H9 (cell line): ENCODE measurements around the gene CHAF1B. TPM values are rescaled to one million over a fixed set of nuclear protein-coding genes. Genes with fewer than 3 reads are reported as not detected.

Source experiments
- DNase-seq: peaks from one replicate; pipeline ENCODE4 v3.0.0-alpha.2; 2017
- H2AFZ ChIP-seq: one replicate; pipeline ENCODE4 v1.6.1; 2013; ENCODE audit warnings: mild to moderate bottlenecking, low read length, control low read depth, moderate library complexity
- H2AK5ac ChIP-seq: 2 replicates; pipeline ENCODE4 v1.6.1; 2013; ENCODE audit warnings: low read length, control low read depth, mixed read lengths; ENCODE audit not compliant: insufficient read length
- H2BK120ac ChIP-seq: one replicate; pipeline ENCODE4 v1.6.1; 2013; ENCODE audit warnings: low read depth, mild to moderate bottlenecking, low read length, control low read depth, inconsistent platforms; ENCODE audit not compliant: poor library complexity, severe bottlenecking
- H2BK12ac ChIP-seq: 2 replicates; pipeline ENCODE4 v1.6.1; 2013; ENCODE audit warnings: low read length, control low read depth, mixed read lengths, low read depth; ENCODE audit not compliant: insufficient read length
- H2BK15ac ChIP-seq: 2 replicates; pipeline ENCODE4 v1.6.1; 2013; ENCODE audit warnings: low read depth, low read length, control low read depth
- H2BK20ac ChIP-seq: one replicate; pipeline ENCODE4 v1.6.1; 2013; ENCODE audit warnings: low read depth, mild to moderate bottlenecking, low read length, control low read depth, inconsistent platforms; ENCODE audit not compliant: poor library complexity, severe bottlenecking
- H2BK5ac ChIP-seq: 2 replicates; pipeline ENCODE4 v1.6.1; 2013; ENCODE audit warnings: low read length, control low read depth, mixed read lengths; ENCODE audit not compliant: insufficient read length
- H3K14ac ChIP-seq: 2 replicates; pipeline ENCODE4 v1.6.1; 2013; ENCODE audit warnings: low read length, control low read depth; ENCODE audit not compliant: insufficient read depth
- H3K18ac ChIP-seq: 2 replicates; pipeline ENCODE4 v1.6.1; 2013; ENCODE audit warnings: low read depth, mild to moderate bottlenecking, mixed read lengths, low read length, control low read depth; ENCODE audit not compliant: insufficient read length
- H3K23ac ChIP-seq: 2 replicates; pipeline ENCODE4 v1.6.1; 2013; ENCODE audit warnings: low read length, control low read depth, mixed read lengths, low read depth; ENCODE audit not compliant: insufficient read length
- H3K23me2 ChIP-seq: 2 replicates; pipeline ENCODE4 v1.6.1; 2013; ENCODE audit warnings: low read depth, mild to moderate bottlenecking, mixed read lengths, low read length, control low read depth; ENCODE audit not compliant: insufficient read length, poor library complexity, severe bottlenecking
- H3K27ac ChIP-seq: 2 replicates; pipeline ENCODE4 v1.5.1; 2013; ENCODE audit warnings: low read length, control low read depth, mixed read lengths, low read depth; ENCODE audit not compliant: insufficient read length
- H3K27me3 ChIP-seq: 2 replicates; pipeline ENCODE4 v1.6.1; 2013; ENCODE audit warnings: low read length, control low read depth, inconsistent platforms; ENCODE audit not compliant: insufficient read depth
- H3K4ac ChIP-seq: 2 replicates; pipeline ENCODE4 v1.6.1; 2013; ENCODE audit warnings: low read depth, mild to moderate bottlenecking, control low read depth, inconsistent platforms, low read length, moderate library complexity
- H3K4me1 ChIP-seq: 2 replicates; pipeline ENCODE4 v1.6.1; 2013; ENCODE audit warnings: low read length, control low read depth, inconsistent platforms; ENCODE audit not compliant: insufficient read depth
- H3K4me2 ChIP-seq: 2 replicates; pipeline ENCODE4 v1.6.1; 2013; ENCODE audit warnings: low read length, control low read depth, mixed read lengths; ENCODE audit not compliant: insufficient read length, insufficient read depth
- H3K56ac ChIP-seq: 2 replicates; pipeline ENCODE4 v1.6.1; 2013; ENCODE audit warnings: low read depth, mild to moderate bottlenecking, mixed read lengths, low read length, control low read depth; ENCODE audit not compliant: insufficient read length
- H3K79me1 ChIP-seq: 2 replicates; pipeline ENCODE4 v1.6.1; 2013; ENCODE audit warnings: low read depth, mild to moderate bottlenecking, moderate library complexity, low read length, control low read depth, inconsistent platforms; ENCODE audit not compliant: insufficient read depth, poor library complexity, severe bottlenecking
- H3K79me2 ChIP-seq: 2 replicates; pipeline ENCODE4 v1.6.1; 2013; ENCODE audit warnings: low read length, control low read depth, inconsistent platforms; ENCODE audit not compliant: insufficient read depth
- H3K9ac ChIP-seq: 2 replicates; pipeline ENCODE4 v1.6.1; 2013; ENCODE audit warnings: low read length, control low read depth, mixed read lengths; ENCODE audit not compliant: insufficient read length; ENCODE audit errors: extremely low read depth
- H3K9me3 ChIP-seq: one replicate; pipeline ENCODE4 v1.6.1; 2013; ENCODE audit warnings: low read depth, low read length, inconsistent platforms; ENCODE audit not compliant: control insufficient read depth
- H3T11ph ChIP-seq: one replicate; pipeline ENCODE4 v1.6.1; 2013; ENCODE audit warnings: mild to moderate bottlenecking, low read length, control low read depth, inconsistent platforms
- H4K20me1 ChIP-seq: one replicate; pipeline ENCODE4 v1.6.1; 2013; ENCODE audit not compliant: control insufficient read depth, insufficient read length, insufficient read depth
- H4K5ac ChIP-seq: 2 replicates; pipeline ENCODE4 v1.6.1; 2013; ENCODE audit warnings: low read depth, mild to moderate bottlenecking, mixed read lengths, low read length, control low read depth; ENCODE audit not compliant: insufficient read length
- H4K8ac ChIP-seq: replicated peaks from 2 replicates; pipeline ENCODE4 v1.6.1; 2013; ENCODE audit warnings: low read length, control low read depth, mixed read lengths, low read depth; ENCODE audit not compliant: insufficient read length
- H4K91ac ChIP-seq: 2 replicates; pipeline ENCODE4 v1.6.1; 2013; ENCODE audit warnings: low read depth, mild to moderate bottlenecking, moderate library complexity, mixed read lengths, low read length, control low read depth; ENCODE audit not compliant: insufficient read length
- H3K27ac Mint-ChIP-seq, 3 experiments: 2 replicates in 2 of 3; 3 replicates in 1 of 3; pipeline ENCODE4 v1.8.0; 2020 to 2021; ENCODE audit warnings: mixed read lengths in 3 of 3, mild to moderate bottlenecking in 1 of 3, moderate library complexity in 1 of 3
- H3K27me3 Mint-ChIP-seq: 2 replicates; pipeline ENCODE4 v1.8.0; 2021; ENCODE audit warnings: low read depth, mild to moderate bottlenecking, moderate library complexity, mixed read lengths
- H3K36me3 Mint-ChIP-seq, 3 experiments: 2 replicates in 2 of 3; 3 replicates in 1 of 3; pipeline ENCODE4 v1.8.0; 2020 to 2021; ENCODE audit warnings: low read depth in 3 of 3, mixed read lengths in 3 of 3; ENCODE audit not compliant: insufficient read depth in 1 of 3
- H3K4me1 Mint-ChIP-seq, 2 experiments: 2 replicates each; pipeline ENCODE4 v1.8.0; 2020; ENCODE audit warnings: mixed read lengths in 2 of 2
- H3K4me3 Mint-ChIP-seq, 2 experiments: 2 replicates in 1 of 2; 3 replicates in 1 of 2; pipeline ENCODE4 v1.8.0; 2020 to 2021; ENCODE audit warnings: mild to moderate bottlenecking in 2 of 2, mixed read lengths in 2 of 2, moderate library complexity in 1 of 2
- H3K9me3 Mint-ChIP-seq, 2 experiments: 2 replicates in 1 of 2; 3 replicates in 1 of 2; pipeline ENCODE4 v1.8.0; 2020; ENCODE audit warnings: mild to moderate bottlenecking in 2 of 2, mixed read lengths in 2 of 2, moderate library complexity in 1 of 2
- WGBS: extraction: QIAGEN DNeasy Blood & Tissue Kit; methylation state at CpG from one replicate; pipeline ENCODE4 v1.1.7; 2013; ENCODE audit warnings: missing lambda C conversion rate, low lambda C conversion rate, mixed read lengths; ENCODE audit not compliant: insufficient read length; ENCODE audit errors: extremely low coverage; 5-methylcytosine and 5-hydroxymethylcytosine counted together
- total RNA-seq: library from RNA; stranded (reverse); gene quantifications from 2 replicates; pipeline ENCODE4 v1.2.1, GENCODE V29; 2021
- TF ChIP-seq, protein P1 (sequence below): fragments of 200-600 bp; sonication (generic); conservative IDR thresholded peaks from 3 replicates; pipeline ENCODE4 v1.8.0; 2021; ENCODE audit warnings: antibody characterized with exemption, mild to moderate bottlenecking

Gene CHAF1B
- total RNA-seq, 1 experiment from 2014 or later = 19.3 TPM

DNA sequence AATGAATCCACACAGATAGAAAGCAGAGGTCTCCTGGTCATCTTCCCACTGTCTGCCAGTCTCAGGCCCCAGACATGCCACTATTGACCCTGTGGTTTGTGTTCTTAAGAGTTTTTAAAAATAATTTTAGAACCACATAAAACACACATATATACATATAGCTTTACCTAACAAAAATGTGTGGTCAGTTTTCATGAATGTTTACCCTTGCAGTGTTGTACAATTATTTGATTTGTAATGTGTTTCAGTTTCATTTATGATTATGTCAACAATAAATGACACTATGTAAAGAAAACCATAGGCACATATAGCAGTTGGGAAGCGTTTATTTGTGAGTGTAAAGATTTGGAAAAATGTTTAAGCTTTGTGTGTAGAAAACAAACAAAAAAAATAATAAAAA lies 17.1 kb downstream of the CHAF1B start:
- H3K56ac ChIP-seq = no peak overlapping the region
- no peak overlapping the region for H3K4me3 Mint-ChIP-seq
- no peaks in the 10 kb centered on the region for H3K27me3 Mint-ChIP-seq
- H3K27me3 ChIP-seq = no peaks in the 10 kb centered on the region
- H4K8ac ChIP-seq = no peak overlapping the region
- no peaks in the 10 kb centered on the region for H3K4me1 ChIP-seq
- H2BK5ac ChIP-seq = no peak overlapping the region
- H2BK120ac ChIP-seq = no peak overlapping the region
- no peaks in the 10 kb centered on the region for H3K4me1 Mint-ChIP-seq
- H2AFZ ChIP-seq = no peak overlapping the region
- H3K23ac ChIP-seq = no peak overlapping the region
- no peak overlapping the region for H3T11ph ChIP-seq
- H3K14ac ChIP-seq = no peak overlapping the region
- H2BK12ac ChIP-seq = no peak overlapping the region
- no peaks in the 10 kb centered on the region for H3K79me1 ChIP-seq
- no peak overlapping the region for H3K18ac ChIP-seq
- no peak overlapping the region for H3K4me2 ChIP-seq
- no peak overlapping the region for H3K27ac ChIP-seq
- TF ChIP-seq, protein P1, sequence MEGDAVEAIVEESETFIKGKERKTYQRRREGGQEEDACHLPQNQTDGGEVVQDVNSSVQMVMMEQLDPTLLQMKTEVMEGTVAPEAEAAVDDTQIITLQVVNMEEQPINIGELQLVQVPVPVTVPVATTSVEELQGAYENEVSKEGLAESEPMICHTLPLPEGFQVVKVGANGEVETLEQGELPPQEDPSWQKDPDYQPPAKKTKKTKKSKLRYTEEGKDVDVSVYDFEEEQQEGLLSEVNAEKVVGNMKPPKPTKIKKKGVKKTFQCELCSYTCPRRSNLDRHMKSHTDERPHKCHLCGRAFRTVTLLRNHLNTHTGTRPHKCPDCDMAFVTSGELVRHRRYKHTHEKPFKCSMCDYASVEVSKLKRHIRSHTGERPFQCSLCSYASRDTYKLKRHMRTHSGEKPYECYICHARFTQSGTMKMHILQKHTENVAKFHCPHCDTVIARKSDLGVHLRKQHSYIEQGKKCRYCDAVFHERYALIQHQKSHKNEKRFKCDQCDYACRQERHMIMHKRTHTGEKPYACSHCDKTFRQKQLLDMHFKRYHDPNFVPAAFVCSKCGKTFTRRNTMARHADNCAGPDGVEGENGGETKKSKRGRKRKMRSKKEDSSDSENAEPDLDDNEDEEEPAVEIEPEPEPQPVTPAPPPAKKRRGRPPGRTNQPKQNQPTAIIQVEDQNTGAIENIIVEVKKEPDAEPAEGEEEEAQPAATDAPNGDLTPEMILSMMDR = no peak
- peaks cover 14 to 60% (median 50%) of the 10 kb centered on the region in 3 experiments for H3K36me3 Mint-ChIP-seq
- H2BK15ac ChIP-seq = no peak overlapping the region
- no peak for DNase-seq
- H3K23me2 ChIP-seq = no peaks in the 10 kb centered on the region
- H3K9me3 ChIP-seq = no peaks in the 10 kb centered on the region
- H3K79me2 ChIP-seq = no peaks in the 10 kb centered on the region
- H2BK20ac ChIP-seq = no peak overlapping the region
- no peak overlapping the region for H4K91ac ChIP-seq
- H2AK5ac ChIP-seq = no peak overlapping the region
- no peak overlapping the region for H4K5ac ChIP-seq
- 100% methylated on average over 1 of the region's 1 CpG for WGBS
- no peaks in the 10 kb centered on the region for H4K20me1 ChIP-seq
- no peak overlapping the region for H3K9ac ChIP-seq
- H3K9me3 Mint-ChIP-seq = no peaks in the 10 kb centered on the region; a peak in 1 of 5 replicates
- no peak overlapping the region for H3K27ac Mint-ChIP-seq
- H3K4ac ChIP-seq = no peak overlapping the region
